ENCODE measurements around the gene CPE. TPM values are rescaled to one million over a fixed set of nuclear protein-coding genes. Genes with fewer than 3 reads are reported as not detected.

The CPE gene
- total RNA-seq, 1 donor from 2014 or later, result 10.7 TPM

- Histone ChIP-seq H3K27me3 (ENCODE audit: control insufficient read depth, insufficient read depth, low read length) (no peaks in the 10 kb centered on the region), H3K36me3 (ENCODE audit: control insufficient read depth, insufficient read depth, low read length) (no peaks in the 10 kb centered on the region), H3K4me3 (ENCODE audit: low read depth, low read length) (no peak overlapping the region)
- TF ChIP-seq, protein P1, sequence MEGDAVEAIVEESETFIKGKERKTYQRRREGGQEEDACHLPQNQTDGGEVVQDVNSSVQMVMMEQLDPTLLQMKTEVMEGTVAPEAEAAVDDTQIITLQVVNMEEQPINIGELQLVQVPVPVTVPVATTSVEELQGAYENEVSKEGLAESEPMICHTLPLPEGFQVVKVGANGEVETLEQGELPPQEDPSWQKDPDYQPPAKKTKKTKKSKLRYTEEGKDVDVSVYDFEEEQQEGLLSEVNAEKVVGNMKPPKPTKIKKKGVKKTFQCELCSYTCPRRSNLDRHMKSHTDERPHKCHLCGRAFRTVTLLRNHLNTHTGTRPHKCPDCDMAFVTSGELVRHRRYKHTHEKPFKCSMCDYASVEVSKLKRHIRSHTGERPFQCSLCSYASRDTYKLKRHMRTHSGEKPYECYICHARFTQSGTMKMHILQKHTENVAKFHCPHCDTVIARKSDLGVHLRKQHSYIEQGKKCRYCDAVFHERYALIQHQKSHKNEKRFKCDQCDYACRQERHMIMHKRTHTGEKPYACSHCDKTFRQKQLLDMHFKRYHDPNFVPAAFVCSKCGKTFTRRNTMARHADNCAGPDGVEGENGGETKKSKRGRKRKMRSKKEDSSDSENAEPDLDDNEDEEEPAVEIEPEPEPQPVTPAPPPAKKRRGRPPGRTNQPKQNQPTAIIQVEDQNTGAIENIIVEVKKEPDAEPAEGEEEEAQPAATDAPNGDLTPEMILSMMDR (IDR thresholded peaks at IDR 0.05; ENCODE audit: insufficient read depth, low read length, poor library complexity, severe bottlenecking), result no peak
- DNase-seq (ENCODE audit: low read depth), result no peak
Measured at GRCh38 chr4:165541851-165542459, 163.1 kb downstream of the CPE start.

DNA sequence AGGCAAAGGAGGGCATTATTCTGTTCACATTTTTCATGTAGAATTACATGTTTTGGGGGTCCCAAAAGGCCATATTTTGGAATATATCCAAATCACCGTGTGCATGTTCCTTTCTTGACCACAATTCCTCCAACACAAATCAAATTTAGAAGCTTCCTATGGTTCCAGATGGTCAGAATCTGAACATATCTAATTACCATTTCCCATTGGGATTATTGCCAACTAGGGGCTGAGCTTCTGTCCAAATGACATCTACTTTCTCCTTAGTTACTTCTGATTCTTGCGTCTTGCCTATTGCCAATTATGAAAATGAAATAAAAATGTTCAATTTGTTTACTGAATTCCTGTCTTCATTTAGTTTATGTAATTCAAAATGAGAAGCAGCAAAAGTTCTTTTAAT is 163.7 kb downstream of the CPE start:
- Histone ChIP-seq H3K36me3 (ENCODE audit: control insufficient read depth, insufficient read depth, low read length) (no peaks in the 10 kb centered on the region), H3K27me3 (ENCODE audit: control insufficient read depth, insufficient read depth, low read length) (no peaks in the 10 kb centered on the region), H3K4me3 (ENCODE audit: low read depth, low read length) (no peak overlapping the region)
- TF ChIP-seq, protein P1 (IDR thresholded peaks at IDR 0.05; ENCODE audit: insufficient read depth, low read length, poor library complexity, severe bottlenecking), result no peak
- no peak for DNase-seq (ENCODE audit: low read depth)

Other genes starting within 250 kb of the CPE start
- 12.9 and 17.7 TPM in 2 replicates for gene KLHL2, start 171.4 kb upstream of the CPE start, total RNA-seq
- gene MSMO1, start 51.3 kb upstream of the CPE start, total RNA-seq, result 192 and 228 TPM in 2 replicates